ENCODE results near the gene TPRKB.
"Not testable (repeated sequence)": the region's sequence is repeated elsewhere in the genome, so short reads cannot be mapped to it uniquely, and the experiment has no call there.

GRCh38 chr2:73696521-73696920 is 40.6 kb downstream of the TPRKB start:
- TF ChIP-seq CTCF, POLR2AphosphoS5 (IDR thresholded peaks at IDR 0.05): not testable (repeated sequence)

All from prostate gland (tissue), 2 donors.